ENCODE results near the gene EGFL7. TPM values are rescaled to one million over a fixed set of nuclear protein-coding genes. Genes with fewer than 3 reads are reported as not detected.

EGFL7 gene
- total RNA-seq, 1 experiment from 2014 or later = 56.2 TPM

DNA sequence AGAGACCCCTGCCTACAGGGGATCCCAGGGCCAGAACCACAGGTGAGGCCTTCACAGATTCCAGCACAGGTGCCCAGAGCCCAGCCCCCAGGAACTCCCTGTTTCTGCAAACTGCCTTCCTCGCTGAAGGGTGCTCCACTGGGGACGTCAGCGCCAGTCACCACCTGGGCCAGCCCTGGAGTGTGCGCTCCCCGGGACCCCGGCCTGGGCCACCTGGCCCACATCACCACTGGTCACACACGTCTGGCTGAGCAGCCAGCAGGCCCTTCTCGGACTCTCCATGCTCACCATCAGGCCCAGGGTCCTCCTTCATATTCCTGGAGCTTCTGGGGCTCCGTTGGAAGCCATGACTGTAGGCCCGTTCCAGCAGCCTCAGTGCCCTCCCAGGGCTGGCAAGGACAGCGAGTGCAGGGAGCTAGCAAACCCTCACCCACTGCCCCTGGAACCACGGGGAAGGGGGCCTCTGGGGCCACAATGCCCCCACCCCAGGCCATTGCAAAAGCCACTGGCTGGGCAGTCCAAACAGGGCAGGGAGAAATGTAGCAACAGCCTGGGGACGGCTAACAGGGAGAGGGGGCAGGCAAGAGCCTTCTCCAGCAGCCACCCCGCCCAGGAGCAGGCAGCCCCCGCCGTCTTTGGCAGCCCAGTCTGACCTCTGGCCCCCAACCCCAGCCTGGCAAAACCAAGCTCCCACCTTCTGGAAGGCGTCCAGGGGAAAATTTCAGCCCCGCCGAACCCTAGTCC is 23.2 kb downstream of the EGFL7 start:
- DNase-seq (ENCODE audit: low read depth) = no peak

DNA sequence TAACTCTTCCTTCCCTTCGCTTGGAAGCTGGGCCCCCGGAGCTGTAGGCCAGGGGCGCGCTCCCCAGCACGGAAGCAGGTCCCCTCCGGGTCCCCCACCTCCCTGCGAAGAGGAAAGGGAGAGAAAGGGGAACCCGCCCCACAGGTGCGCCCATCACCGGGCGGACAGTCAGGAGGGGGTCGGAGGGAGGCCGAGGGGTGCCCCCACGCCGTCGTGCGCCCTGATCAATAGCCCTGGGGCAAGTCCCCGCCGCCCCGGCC is 23.7 kb downstream of the EGFL7 start:
- no peak for DNase-seq (ENCODE audit: low read depth)

DNA sequence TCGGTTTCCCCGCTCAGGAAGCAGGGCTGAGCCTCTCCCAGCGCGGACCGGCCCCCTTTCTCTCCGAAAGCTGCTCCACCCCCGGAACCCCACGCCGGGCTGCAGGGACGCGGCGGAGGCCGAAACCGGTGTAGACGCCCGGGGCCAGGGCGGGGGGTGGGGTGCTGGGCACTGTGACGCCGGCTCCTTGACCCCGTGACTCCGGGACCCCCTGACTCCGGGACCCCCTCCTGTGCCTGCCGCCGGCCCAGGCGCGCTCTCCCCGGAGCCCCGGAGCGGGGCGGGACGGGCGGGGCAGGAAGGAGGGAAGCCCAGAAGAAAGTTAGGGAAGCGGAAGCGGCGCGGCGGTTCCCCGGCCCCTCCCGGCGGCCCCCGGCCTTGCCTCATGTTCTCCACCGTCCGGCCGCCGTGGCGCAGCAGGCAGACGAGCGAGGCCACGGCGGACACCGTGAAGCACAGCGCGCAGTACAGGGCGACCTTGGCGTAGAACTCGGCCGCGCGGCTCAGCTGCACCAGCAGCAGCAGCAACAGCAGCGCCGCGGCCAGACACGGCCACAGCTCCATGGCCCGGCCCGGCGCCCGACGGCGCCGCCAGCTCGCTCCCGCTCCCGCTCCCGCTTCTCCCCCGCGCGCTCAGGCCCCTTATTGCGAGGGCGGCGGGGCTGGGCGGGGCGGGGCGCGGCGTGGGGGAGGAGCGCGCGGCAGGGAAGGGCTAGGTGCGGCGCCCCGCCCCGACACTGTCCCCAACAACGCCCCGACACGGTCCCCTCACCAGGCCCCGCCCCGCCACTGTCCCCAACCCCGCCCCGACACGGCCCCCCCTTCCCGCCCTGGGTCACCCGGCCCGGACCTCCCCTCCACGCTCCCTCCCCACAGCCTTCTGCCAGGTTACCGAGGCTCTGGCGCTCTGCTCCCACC is 24.3 kb downstream of the EGFL7 start, which contains the start of gene AGPAT2:
TSS of gene AGPAT2 (minus strand) at position 664 of the 918 bp plus-strand sequence. CDS start at position 564, 100 bp downstream.
- DNase-seq (ENCODE audit: low read depth) = peak; percentile 82

DNA sequence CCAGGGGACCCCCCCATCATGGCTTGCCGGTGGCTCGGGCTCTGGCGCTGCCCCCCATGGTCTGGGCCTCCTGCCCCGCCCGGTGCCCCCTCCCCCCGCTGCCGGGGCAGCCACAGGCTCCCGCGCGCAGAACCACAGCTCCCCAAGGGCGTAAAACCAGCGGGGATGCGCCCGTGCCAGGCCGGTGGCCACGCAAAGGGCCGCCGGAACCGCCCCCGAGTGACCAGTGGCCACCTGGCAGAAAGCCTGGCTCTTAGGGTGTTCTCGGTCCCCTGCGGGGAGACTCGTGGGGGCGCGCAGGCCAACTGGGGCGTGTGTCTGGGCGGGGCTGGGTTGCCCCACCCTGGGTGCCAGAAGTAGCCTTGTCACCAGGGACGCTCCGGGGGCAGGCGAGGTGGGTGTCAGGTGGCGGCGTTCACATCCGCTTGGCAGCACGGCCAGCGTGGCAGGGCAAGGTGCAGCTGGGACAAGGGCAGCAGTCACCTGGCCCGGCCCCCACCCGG is 25.1 kb downstream of the EGFL7 start:
- no peak for DNase-seq (ENCODE audit: low read depth)

DNA sequence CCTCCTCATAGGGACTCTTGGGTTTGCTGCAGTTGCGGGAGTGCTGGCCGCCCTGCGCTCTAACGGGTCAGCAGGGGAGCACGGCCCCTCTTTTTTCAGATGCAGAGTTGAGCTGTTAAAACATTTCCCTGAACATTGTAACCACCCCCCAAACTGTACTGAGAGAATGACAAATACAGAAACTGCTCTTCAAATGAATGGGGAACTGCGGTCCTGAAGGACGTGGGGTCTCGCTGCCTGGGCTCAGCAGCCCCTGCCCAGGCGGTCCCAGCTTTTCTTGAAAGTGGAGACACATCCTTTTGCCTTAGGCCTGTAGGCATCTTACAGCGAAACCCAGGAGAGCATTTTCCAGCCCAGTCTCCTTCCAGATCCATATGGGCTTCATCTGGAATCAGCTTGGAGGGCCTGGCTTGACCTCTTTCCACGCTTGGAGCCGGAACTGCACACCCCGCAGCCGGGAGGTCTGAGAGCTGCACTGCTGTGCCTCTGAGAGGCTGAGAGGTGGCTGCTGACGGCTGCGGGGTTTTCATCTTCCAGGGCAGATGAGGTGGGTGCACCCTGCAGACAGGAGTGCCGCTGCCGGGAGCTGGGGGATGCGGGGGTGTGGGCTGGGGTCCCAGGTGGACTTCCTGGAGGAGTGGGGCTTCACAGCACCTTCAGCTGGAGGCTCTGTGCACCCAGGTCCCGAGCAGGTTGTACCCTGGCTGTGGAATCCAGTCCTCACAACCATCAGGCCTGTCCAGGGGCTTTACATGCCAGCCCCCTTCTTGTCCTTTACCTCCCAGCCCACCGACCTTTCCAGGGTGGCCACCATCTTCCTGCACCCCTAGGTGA is 25.8 kb downstream of the EGFL7 start:
- DNase-seq (ENCODE audit: low read depth) = no peak

DNA sequence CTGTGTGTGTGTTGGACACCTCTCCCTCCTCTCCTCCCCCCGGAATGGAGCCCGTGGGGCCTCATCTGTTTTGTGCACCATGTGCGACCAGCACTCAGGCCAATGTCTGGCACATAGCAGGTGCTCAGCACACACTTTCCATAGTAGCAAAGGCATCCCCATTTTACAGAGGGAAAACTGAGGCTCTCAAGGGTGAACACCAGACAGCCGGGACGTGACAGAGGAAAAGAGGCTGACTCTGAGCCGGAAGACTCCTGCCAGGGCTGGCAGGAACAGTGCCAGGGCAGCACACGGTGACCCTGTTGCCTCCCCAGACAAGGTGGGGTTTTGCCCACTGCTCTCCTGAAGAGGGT is 26.4 kb downstream of the EGFL7 start:
- DNase-seq (ENCODE audit: low read depth) = no peak

DNA sequence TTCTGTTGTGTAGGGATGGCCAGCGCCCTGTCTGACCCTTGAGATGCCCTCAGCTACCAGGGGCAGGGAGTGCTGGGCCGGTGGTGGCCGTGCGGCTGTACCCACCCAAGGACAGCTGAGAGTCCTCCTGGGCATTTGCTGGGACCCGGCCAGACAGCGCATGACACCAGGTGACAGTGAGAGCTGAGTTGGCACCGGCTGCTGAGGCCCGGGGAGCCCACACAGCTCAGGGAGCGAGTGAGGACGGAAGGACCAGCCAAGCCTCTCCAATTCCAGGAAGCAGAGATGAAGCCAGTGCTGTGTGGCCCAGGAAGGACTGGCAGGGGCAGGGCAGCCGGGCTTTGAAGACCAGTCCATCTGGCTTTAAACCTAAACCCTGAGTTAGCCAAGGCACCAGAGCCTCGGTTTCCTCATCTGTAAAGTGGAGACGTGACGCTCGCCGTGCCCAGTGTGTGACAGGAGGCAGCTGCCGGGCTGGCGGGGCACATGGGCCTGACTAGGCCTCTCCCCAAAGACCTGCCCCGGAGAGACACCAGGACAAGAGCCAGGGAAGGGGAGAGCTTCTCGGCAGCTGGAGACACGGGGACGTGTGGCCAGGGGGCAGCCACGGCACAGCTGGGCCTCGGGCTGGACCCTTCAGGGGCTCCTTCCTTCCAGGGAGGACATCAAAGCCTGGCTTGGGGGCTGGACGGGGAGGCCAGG is 27.5 kb downstream of the EGFL7 start:
- DNase-seq (ENCODE audit: low read depth) = no peak

DNA sequence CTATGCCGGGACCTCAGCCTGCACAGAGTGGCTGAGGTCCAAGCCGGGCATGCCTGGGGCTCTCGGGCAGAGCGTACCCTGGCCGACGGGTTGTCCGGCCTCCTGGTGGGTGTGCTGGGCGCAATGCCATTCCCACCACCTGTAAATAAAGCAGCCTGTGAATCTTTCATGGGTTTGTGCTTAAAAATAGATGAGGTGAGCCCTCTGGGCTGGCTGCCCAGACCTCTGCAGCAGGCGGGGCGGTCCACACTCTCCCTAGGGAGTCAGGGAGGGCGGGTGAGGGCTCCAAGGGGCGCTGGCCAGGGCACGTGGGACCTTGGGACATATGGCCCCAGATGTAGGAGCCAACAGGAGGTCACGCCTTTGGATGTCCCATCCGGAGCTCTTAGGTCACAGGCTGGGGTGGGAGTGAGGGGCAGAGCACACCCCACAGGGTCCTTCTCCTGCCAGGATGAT is 28.1 kb downstream of the EGFL7 start:
- DNase-seq (ENCODE audit: low read depth) = no peak

DNA sequence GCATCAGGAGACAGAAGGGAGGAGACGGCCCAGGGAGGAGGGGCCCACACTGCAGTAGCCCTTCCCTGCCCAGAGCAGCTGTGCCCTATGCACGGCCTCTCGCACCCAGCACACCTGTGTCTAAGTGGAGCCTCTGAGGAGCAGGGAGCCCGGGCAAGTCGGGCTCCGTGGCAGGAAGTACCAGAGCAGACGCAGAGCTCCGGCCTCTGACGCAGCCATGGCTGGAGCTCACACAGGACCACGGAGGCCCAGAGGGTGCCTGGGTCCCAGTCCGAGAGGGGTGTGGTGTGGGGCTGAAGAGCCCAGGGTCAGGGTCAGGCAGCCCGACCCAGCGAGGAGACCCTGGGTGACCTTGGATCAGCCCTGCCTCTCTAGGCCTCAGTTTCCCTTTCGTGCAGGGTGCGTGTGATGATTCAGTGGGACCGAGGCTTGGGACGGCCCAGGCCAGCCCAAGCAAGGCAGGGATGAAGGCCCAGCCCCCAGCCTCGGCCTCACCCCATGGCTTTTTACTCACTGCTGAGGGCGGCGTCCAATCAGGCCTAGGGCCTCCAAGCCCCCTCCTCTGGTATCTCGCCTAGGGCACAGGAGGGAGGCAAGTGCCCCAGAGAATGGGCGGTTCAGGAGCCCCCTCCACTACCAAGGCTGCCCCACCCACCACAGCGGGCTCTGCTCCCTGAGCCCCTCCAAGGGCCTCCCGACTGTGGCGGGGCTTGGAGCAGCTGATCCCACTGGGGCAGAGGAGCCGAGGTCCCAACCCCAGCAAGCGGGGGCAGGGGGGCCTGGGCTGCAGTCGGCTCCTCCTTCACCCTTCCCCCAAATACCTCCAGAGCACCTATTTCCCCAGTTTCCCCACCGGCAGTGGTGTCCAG is 28.8 kb downstream of the EGFL7 start:
- no peak for DNase-seq (ENCODE audit: low read depth)

DNA sequence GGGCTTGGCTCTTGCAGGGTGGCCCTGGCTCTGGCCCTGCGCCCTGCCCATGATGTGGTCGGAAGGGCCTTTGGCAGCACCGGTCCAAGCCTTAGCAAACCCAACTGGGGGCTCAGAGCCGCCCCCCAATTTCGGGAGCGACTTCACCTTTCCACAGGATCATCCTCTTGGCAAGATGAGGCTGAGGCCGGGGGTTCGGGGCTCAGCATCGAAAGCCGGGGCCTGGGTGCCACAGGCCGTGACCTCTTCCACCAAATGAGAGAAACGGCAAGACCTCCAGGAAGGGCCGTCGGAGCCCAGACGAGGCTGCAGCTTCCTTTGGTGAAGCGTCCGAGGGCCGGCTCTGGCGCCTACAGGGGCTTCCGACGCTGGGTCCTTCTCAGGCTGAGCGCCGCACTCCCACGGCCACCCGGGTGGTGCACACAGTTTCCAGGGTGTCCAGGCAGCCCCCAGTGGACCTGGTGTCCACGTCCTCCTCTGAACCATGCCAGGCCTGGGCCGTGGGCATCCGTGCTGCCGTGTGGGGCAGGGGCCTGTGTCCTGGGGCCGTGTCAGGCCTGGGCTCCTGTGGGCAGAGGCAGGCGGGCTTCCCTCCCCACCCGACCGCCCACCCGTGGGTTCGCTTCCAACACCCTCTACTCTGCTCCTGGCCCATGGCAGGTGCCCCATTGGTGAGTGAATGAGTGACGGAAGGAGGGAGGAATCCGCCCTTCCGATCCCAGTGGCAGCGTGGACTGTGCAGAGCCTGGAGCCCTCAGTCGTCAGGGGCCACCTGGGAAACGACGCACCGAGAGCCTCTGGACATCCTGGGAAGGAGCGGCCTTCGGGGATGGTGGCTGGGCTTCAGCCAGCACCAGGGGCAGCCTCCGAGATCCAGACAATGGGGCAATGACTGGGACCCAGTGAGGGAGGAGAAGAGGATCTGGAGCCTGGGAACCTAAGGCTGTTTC is 29.7 kb downstream of the EGFL7 start:
- no peak for DNase-seq (ENCODE audit: low read depth)

DNA sequence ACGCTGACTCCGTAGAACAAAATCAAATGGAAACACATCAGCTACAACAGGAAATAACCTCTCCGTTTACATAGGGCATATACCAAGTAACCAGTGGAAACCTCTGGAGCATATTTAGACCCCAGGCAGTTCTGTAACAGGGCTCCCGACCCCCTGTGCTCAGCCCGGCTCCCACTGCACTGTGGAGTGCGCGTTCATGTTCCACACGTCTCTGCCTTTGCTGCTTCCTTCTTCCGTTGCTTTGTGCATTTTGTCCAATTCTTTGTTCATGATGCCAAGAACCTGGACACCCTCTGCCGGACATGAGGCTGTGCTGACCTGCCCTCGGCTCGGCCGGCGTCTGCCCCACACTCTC is 30.4 kb downstream of the EGFL7 start:
- no peak for DNase-seq (ENCODE audit: low read depth)

DNA sequence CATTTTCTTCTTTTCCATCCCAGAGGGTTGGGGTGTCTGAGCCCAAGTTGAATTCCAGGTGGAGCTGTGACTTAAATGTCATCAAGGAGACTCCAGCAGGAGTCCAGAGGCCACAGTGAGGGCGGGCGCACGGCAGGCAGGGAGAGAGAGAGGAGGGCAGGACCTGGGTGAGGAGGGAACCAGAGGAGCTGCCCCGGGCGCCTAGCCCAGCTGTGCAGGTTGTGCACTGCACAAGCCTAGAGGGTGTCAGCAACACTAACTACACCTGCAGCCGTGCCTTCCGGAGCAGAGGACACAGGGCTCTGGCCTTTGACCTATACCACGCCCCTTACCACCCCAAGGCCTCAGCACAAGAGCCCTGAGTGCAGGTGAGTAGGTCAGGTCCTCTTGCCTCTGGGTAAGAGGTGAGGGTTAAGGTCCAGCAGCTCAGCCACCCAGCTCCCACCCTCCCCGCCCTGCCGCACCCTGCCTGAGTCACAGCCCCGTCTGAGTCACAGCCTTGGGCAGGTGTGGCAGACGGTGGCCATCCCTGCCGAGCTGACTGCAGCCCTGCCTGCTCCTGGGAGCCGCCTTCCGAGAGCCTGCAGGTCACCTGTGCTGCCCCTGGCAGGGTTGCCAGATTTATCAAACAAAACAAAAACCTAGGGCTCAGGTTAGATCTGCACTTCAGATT is 30.9 kb downstream of the EGFL7 start:
- peak; percentile 92 for DNase-seq (ENCODE audit: low read depth)

DNA sequence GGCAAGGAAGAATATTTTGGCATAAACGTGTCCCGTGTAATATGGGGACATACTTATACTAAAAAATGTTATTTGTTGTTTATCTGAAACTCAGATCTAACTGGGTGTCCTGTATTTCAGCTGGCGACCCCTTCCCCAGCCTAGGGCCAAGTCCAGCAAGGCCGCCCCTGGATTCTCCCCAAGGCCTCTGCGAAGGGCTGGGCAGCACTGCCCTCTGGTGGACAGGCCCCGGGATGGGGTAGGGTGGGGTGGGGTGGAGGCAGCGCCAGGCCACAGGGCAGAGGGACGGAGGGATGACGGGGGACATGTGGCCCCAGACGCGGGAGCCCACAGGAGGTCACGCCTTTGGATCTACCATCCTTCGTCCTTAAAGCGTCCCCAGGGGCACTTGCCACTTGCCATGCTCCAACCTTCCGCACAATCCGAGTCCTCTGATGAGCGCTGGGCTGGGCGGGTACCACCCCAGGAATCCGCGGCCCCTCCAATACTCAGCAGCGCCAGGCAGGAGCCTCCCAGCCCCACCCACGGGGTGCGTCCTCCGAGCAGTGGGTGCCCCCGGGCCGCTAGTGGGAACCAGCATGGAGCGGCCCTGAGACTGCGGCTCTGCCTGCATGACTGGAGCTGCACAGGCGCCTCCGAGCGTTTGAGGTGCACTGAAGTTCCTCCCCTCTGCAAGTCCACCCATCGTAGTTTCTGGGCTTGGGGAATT is 31.6 kb downstream of the EGFL7 start:
- peak; percentile 74 for DNase-seq (ENCODE audit: low read depth)

DNA sequence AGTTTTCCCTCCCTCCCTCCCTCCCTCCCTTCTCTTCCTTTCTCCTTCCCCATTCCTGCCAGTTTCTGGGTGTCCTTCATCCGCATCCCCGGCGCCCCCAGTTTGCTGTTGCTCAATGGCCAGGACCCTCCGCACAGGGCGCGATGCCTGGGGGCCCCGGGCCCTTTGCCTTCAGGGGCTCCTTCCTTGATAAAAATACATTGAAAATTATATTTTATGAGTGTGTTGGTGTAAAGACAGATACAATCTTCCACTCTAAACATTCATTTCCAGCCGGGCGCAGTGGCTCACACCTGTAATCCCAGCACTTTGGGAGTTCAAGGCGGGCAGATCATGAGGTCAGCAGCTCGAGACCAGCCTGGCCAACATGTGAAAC is 32.1 kb downstream of the EGFL7 start:
- no peak for DNase-seq (ENCODE audit: low read depth)

DNA sequence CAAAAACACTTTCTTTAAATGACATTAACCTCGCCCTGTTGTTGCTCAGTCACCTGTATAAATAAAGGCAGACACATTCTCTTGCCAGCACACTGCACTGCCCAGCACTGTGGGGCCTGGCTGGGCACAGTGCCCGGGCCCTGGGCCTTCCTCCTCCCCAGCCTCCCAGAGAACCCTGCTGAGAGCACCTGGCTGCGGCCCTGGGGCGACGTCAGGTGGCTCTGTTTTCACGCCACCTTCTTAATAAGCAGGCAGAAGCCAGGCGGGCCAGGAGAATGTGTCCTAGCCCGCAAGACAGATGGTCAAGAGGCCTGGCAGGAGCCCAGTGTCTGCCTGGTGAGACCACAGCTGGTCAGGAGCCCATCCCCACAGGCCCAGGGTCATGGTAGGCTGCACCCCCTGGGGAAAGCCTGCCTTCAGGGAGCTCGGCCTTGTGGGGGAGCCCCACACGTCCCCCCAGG is 32.7 kb downstream of the EGFL7 start:
- no peak for DNase-seq (ENCODE audit: low read depth)

DNA sequence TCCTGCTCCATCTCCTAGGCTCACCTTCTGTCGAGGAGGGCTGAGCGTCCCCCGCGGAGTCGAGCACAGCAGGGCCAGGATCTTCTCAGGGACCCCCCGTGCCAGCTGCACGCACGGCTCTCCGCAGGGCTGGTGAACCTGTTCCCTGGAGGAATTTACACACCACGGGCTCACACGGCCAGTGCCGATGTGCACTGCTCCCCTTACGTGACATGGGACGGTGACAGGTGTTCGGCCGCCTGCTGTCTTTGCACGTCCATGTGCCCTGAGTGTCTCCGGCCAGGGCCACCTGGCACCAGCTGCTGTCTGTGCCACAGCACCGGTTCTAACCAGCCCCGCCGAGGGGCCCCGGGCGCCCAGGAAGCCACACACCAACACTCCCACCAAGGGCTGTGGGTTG is 33.2 kb downstream of the EGFL7 start:
- DNase-seq (ENCODE audit: low read depth) = no peak

DNA sequence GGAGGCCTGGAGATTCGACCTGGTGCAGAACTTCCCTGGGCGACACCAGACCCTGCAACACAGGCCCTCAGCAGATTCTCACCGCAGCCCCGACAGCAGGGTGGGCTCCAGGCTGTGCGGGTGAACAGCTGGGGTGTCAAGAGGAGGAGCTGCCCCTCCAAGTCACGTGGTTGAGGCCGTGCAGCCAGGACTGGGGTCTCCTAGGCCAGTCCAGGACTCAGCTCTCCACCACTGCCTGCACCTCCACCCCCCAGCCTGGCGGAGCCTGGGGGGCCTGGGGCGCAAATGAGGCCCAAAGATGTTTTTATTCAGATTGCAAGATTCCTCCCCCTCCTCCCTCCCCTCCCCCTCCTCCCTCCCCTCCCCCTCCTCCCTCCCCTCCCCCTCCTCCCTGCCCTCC is 33.8 kb downstream of the EGFL7 start:
- DNase-seq (ENCODE audit: low read depth) = no peak
